Adipocyte (in vitro differentiated cells): Measurements from ENCODE around the gene CCDC102B.
"Not testable (repeated sequence)": the region's sequence is repeated elsewhere in the genome, so short reads cannot be mapped to it uniquely, and the experiment has no call there.

ENCODE experiments used
- DNase-seq: peaks from one replicate; pipeline ENCODE4 v3.0.0-alpha.2; 2015; ENCODE audit warnings: low read depth
- H3K27me3 ChIP-seq: replicated peaks from 2 replicates; pipeline ENCODE4 v1.7.0; 2013; ENCODE audit warnings: mild to moderate bottlenecking, low read length, moderate library complexity; ENCODE audit not compliant: control insufficient read depth, insufficient read depth
- H3K36me3 ChIP-seq: 2 replicates; pipeline ENCODE4 v1.7.0; 2013; ENCODE audit warnings: low read length, mild to moderate bottlenecking, moderate library complexity; ENCODE audit not compliant: control insufficient read depth, insufficient read depth, severe bottlenecking
- H3K4me1 ChIP-seq: 2 replicates; pipeline ENCODE4 v1.7.0; 2013; ENCODE audit warnings: mild to moderate bottlenecking, low read length, moderate library complexity; ENCODE audit not compliant: control insufficient read depth, insufficient read depth
- H3K4me3 ChIP-seq: 2 replicates; pipeline ENCODE4 v1.7.0; 2013; ENCODE audit warnings: mild to moderate bottlenecking, low read length, moderate library complexity
- H3K9ac ChIP-seq: 2 replicates; pipeline ENCODE4 v1.7.0; 2013; ENCODE audit warnings: mild to moderate bottlenecking, low read length, moderate library complexity
- H3K9me3 ChIP-seq: 2 replicates; pipeline ENCODE4 v1.7.0; 2013; ENCODE audit warnings: mild to moderate bottlenecking, low read length, moderate library complexity; ENCODE audit not compliant: control insufficient read depth

CCDC102B gene

GRCh38 chr18:68942230-68942629 lies 144.3 kb downstream of the CCDC102B start:
- DNase-seq: no peak
- Histone ChIP-seq H3K4me1 (peaks cover 13% of the 10 kb centered on the region), H3K36me3 (no peaks in the 10 kb centered on the region), H3K4me3 (no peak overlapping the region), H3K27me3 (no peaks in the 10 kb centered on the region), H3K9me3 (no peaks in the 10 kb centered on the region), H3K9ac (no peak overlapping the region)

GRCh38 chr18:68943861-68944260 lies 146.0 kb downstream of the CCDC102B start:
- H3K4me3 ChIP-seq, H3K9me3 ChIP-seq, H3K36me3 ChIP-seq, H3K27me3 ChIP-seq, DNase-seq, H3K9ac ChIP-seq: not testable (repeated sequence)
- H3K4me1 ChIP-seq: peaks cover 13% of the 10 kb centered on the region

- H3K9ac ChIP-seq: no peak overlapping the region
- DNase-seq: no peak
- H3K4me3 ChIP-seq: no peak overlapping the region
- H3K9me3 ChIP-seq: no peaks in the 10 kb centered on the region
- no peaks in the 10 kb centered on the region for H3K36me3 ChIP-seq
- no peaks in the 10 kb centered on the region for H3K27me3 ChIP-seq
- peaks cover 13% of the 10 kb centered on the region for H3K4me1 ChIP-seq
Observed at GRCh38 chr18:68944330-68944729, 146.4 kb downstream of the CCDC102B start.

GRCh38 chr18:68944826-68945225 lies 146.9 kb downstream of the CCDC102B start:
- Histone ChIP-seq H3K4me3 (no peak overlapping the region), H3K4me1 (peaks cover 9% of the 10 kb centered on the region), H3K9me3 (no peaks in the 10 kb centered on the region), H3K9ac (no peak overlapping the region), H3K36me3 (no peaks in the 10 kb centered on the region), H3K27me3 (no peaks in the 10 kb centered on the region)
- no peak for DNase-seq

- no peak overlapping the region for H3K9ac ChIP-seq
- H3K4me3 ChIP-seq: no peak overlapping the region
- H3K9me3 ChIP-seq: no peaks in the 10 kb centered on the region
- no peaks in the 10 kb centered on the region for H3K36me3 ChIP-seq
- no peaks in the 10 kb centered on the region for H3K27me3 ChIP-seq
- H3K4me1 ChIP-seq: peaks cover 3% of the 10 kb centered on the region
- no peak for DNase-seq
Observed at GRCh38 chr18:68948622-68949021, 150.7 kb downstream of the CCDC102B start.

GRCh38 chr18:68954738-68955137 lies 156.9 kb downstream of the CCDC102B start:
- Histone ChIP-seq H3K27me3 (no peaks in the 10 kb centered on the region), H3K4me1 (no peaks in the 10 kb centered on the region), H3K4me3 (no peak overlapping the region), H3K9me3 (no peaks in the 10 kb centered on the region), H3K36me3 (no peaks in the 10 kb centered on the region), H3K9ac (no peak overlapping the region)
- DNase-seq: peak; percentile 4

GRCh38 chr18:68956650-68957049 lies 158.8 kb downstream of the CCDC102B start:
- Histone ChIP-seq H3K9ac (no peak overlapping the region), H3K4me1 (no peaks in the 10 kb centered on the region), H3K27me3 (no peaks in the 10 kb centered on the region), H3K4me3 (no peak overlapping the region), H3K9me3 (no peaks in the 10 kb centered on the region), H3K36me3 (no peaks in the 10 kb centered on the region)
- no peak for DNase-seq

GRCh38 chr18:68960355-68960754 lies 162.5 kb downstream of the CCDC102B start:
- no peaks in the 10 kb centered on the region for H3K36me3 ChIP-seq
- DNase-seq: no peak
- no peak overlapping the region for H3K4me3 ChIP-seq
- no peaks in the 10 kb centered on the region for H3K27me3 ChIP-seq
- no peaks in the 10 kb centered on the region for H3K9me3 ChIP-seq
- H3K4me1 ChIP-seq: no peaks in the 10 kb centered on the region
- no peak overlapping the region for H3K9ac ChIP-seq

GRCh38 chr18:68962623-68963022 lies 164.7 kb downstream of the CCDC102B start:
- H3K27me3 ChIP-seq: no peaks in the 10 kb centered on the region
- DNase-seq: no peak
- no peaks in the 10 kb centered on the region for H3K9me3 ChIP-seq
- H3K9ac ChIP-seq: no peak overlapping the region
- H3K4me1 ChIP-seq: no peaks in the 10 kb centered on the region
- no peaks in the 10 kb centered on the region for H3K36me3 ChIP-seq
- no peak overlapping the region for H3K4me3 ChIP-seq

- H3K9me3 ChIP-seq: no peaks in the 10 kb centered on the region
- no peak overlapping the region for H3K9ac ChIP-seq
- no peaks in the 10 kb centered on the region for H3K27me3 ChIP-seq
- DNase-seq: no peak
- H3K4me1 ChIP-seq: no peaks in the 10 kb centered on the region
- no peaks in the 10 kb centered on the region for H3K36me3 ChIP-seq
- no peak overlapping the region for H3K4me3 ChIP-seq
Observed at GRCh38 chr18:68965817-68966216, 167.9 kb downstream of the CCDC102B start.

GRCh38 chr18:68969027-68969426 lies 171.1 kb downstream of the CCDC102B start:
- DNase-seq: no peak
- no peak overlapping the region for H3K9ac ChIP-seq
- no peaks in the 10 kb centered on the region for H3K9me3 ChIP-seq
- no peak overlapping the region for H3K4me3 ChIP-seq
- no peaks in the 10 kb centered on the region for H3K4me1 ChIP-seq
- H3K36me3 ChIP-seq: no peaks in the 10 kb centered on the region
- no peaks in the 10 kb centered on the region for H3K27me3 ChIP-seq

GRCh38 chr18:68972176-68972575 lies 174.3 kb downstream of the CCDC102B start:
- Histone ChIP-seq H3K4me3 (no peak overlapping the region), H3K9ac (no peak overlapping the region), H3K4me1 (no peaks in the 10 kb centered on the region), H3K36me3 (no peaks in the 10 kb centered on the region), H3K9me3 (no peaks in the 10 kb centered on the region), H3K27me3 (no peaks in the 10 kb centered on the region)
- no peak for DNase-seq
